Skeletal muscle satellite cell (primary cell): Measurements from ENCODE around the gene NLE1. TPM values are rescaled to one million over a fixed set of nuclear protein-coding genes. Genes with fewer than 3 reads are reported as not detected.
A peak's percentile ranks its signal among the peaks of the same experiment; 100 is the strongest.

Source experiments
- H3K27me3 ChIP-seq: 2 replicates; pipeline ENCODE4 v1.7.0; 2013; ENCODE audit warnings: low read length; ENCODE audit not compliant: control insufficient read depth, insufficient read depth
- H3K36me3 ChIP-seq: 2 replicates; pipeline ENCODE4 v1.7.0; 2013; ENCODE audit warnings: mild to moderate bottlenecking, control low read depth, low read length; ENCODE audit not compliant: insufficient read depth
- H3K4me1 ChIP-seq: 2 replicates; pipeline ENCODE4 v1.7.0; 2013; ENCODE audit warnings: low read length; ENCODE audit not compliant: control insufficient read depth, insufficient read depth
- H3K4me2 ChIP-seq: 2 replicates; pipeline ENCODE4 v1.7.0; 2013; ENCODE audit warnings: mild to moderate bottlenecking, low read length
- H3K4me3 ChIP-seq: 2 replicates; pipeline ENCODE4 v1.7.0; 2013; ENCODE audit warnings: low read length
- H3K9ac ChIP-seq: 2 replicates; pipeline ENCODE4 v1.7.0; 2013; ENCODE audit warnings: mild to moderate bottlenecking, low read depth, low read length, moderate library complexity
- H3K9me3 ChIP-seq: replicated peaks from 2 replicates; pipeline ENCODE4 v1.7.0; 2013; ENCODE audit warnings: mild to moderate bottlenecking, control low read depth, low read length
- small RNA-seq: library from RNA; depleted of rRNA; stranded (forward); fragments of <200 nt; gene quantifications from one replicate; pipeline ENCODE3, GENCODE V24; 2012

Gene NLE1

DNA sequence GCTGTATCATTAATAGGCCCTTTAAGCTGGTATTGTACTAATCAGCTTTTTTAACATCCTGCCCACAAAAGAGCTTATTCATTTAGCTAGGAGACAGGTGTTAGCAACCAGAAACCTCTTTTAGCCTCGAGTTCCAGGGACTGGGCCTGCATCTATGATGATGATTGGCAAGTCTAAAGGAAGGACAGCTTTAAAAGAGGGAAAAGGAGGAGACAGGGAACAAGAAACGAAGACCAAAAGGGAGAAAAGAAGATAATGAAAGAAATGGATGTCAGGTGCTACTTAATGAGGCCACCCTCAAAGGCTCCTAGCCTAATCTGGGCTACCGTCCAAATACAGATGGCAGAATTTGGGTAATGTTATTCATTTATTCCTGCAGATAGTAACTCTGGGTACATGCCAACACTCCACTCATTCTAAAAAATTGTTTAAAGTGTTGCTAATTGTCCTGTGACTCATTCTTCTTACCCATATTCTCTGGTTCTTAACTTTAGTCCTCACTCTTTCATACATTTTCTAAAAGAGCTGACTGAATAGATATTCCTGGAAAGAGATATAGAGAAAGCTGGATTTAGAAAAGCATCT is 59.9 kb downstream of the NLE1 start:
- H3K27me3 ChIP-seq: no peaks in the 10 kb centered on the region
- no peaks in the 10 kb centered on the region for H3K9me3 ChIP-seq
- H3K4me1 ChIP-seq: peaks cover 71% of the 10 kb centered on the region
- H3K36me3 ChIP-seq: no peaks in the 10 kb centered on the region
- H3K4me3 ChIP-seq: no peak overlapping the region
- H3K9ac ChIP-seq: no peak overlapping the region
- H3K4me2 ChIP-seq: peak overlapping the region; percentile 64

DNA sequence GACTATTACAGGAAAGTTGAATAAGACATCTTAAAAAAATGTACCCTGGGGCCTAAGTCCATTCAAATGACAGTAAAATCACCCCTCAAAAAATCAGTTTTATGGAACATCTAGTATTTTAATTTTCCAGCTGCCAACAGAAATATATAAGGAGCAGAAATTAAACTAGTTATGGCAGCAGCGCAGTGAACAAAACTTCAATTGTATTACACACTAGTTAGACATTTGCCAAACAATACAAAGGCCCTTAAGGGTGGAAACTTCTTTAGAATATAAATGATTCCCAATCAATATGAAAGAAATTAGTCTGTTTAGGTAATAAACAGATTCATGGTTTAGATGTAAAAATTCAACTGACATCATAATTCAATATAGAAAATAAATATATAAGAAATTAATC is 60.5 kb downstream of the NLE1 start:
- Histone ChIP-seq H3K9me3 (no peaks in the 10 kb centered on the region), H3K36me3 (no peaks in the 10 kb centered on the region), H3K27me3 (no peaks in the 10 kb centered on the region), H3K4me3 (no peak overlapping the region), H3K9ac (no peak overlapping the region), H3K4me1 (peaks cover 66% of the 10 kb centered on the region), H3K4me2 (no peak overlapping the region)

DNA sequence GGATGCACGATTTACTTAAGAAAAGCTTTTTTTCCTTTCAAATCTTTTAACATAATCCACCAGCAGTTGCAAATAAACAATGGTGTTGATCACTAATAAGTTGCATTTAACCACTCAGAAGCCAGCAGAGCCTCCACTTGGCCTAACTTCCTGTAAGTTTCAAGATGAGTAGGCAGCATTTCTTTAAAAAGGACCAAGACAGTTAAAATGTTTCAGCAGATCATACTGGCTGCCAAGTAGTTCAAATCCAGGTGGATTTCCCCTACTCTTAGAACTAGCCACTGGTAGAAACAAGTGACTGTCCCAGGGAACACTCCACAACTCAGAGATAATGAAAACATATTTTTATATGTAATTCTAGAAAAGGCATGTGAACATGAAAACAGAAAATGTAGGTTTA is 61.6 kb downstream of the NLE1 start:
- no peak overlapping the region for H3K4me3 ChIP-seq
- no peaks in the 10 kb centered on the region for H3K36me3 ChIP-seq
- peaks cover 55% of the 10 kb centered on the region for H3K4me1 ChIP-seq
- no peaks in the 10 kb centered on the region for H3K27me3 ChIP-seq
- no peaks in the 10 kb centered on the region for H3K9me3 ChIP-seq
- no peak overlapping the region for H3K9ac ChIP-seq
- H3K4me2 ChIP-seq: no peak overlapping the region

DNA sequence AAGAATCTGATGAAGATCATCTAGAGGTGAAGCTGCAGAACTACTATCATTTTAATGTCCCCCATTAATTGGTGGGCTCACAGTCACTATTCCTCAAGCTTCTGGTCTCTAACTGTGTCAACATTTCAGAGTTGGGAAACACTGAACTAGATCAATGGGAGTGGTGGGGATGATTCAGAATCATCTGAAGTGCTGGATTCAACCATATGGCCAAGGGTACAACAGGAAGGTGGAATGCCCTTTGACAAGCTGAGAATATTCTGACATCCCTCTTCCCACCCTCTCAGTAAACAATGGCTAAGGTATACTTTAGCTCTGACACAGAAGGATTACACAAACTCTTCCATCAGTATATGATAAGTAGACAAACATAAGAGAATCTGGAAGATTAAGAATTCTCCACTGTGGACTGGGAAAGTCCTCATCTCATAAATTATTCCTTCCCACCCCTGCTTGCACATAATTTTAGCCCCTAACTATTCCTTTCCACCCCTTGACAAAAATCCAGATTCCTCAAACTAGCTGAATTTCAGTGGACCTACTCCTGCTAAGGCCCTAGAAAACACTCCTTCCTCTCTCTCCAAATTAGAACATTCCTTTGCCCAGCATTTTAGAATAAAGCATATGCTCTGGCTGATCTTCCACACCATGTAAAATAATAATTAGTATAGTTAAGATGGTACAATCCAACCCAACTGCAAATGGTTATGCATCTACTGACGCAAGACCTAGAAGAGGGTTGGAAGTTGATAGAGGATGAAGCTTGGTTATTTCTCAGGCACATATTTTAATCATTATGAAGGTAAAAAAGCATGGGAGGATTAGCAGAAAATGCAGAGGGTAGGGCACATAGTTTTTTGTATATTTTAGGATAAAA is 62.3 kb downstream of the NLE1 start:
- peaks cover 57% of the 10 kb centered on the region for H3K4me1 ChIP-seq
- H3K9ac ChIP-seq: no peak overlapping the region
- H3K4me2 ChIP-seq: no peak overlapping the region
- no peak overlapping the region for H3K4me3 ChIP-seq
- no peaks in the 10 kb centered on the region for H3K9me3 ChIP-seq
- no peaks in the 10 kb centered on the region for H3K36me3 ChIP-seq
- H3K27me3 ChIP-seq: no peaks in the 10 kb centered on the region

Small RNA genes within 50 kb of the gene (small RNA-seq; reads per million reads assigned to genes)
- gene RNU6-840P: not detected
